ENCODE results near the gene RB1. TPM values are rescaled to one million over a fixed set of nuclear protein-coding genes. Genes with fewer than 3 reads are reported as not detected.

RB1 gene
- total and polyA plus RNA-seq, 2 donors from 2014 or later: 12.3 to 46.5 TPM

GRCh38 chr13:48263196-48263595 lies 40.4 kb upstream of the RB1 start:
- peaks cover 18 to 42% (median 20%) of the 10 kb centered on the region in 3 donors for H3K36me3 ChIP-seq (ENCODE audit: control insufficient read depth in 2 of 3, insufficient read depth in 3 of 3, low read length in 3 of 3)
- no peak for TF ChIP-seq CTCF (IDR thresholded peaks at IDR 0.05; ENCODE audit: borderline replicate concordance, extremely low read depth, insufficient read depth)
- H3K9ac ChIP-seq (ENCODE audit: low read length in 3 of 3): no peak overlapping the region
- DNase-seq (no peak), FAIRE-seq (no peak)
- no peak overlapping the region for H3K27ac ChIP-seq (ENCODE audit: low read depth in 2 of 2, low read length in 2 of 2)
- no peaks in the 10 kb centered on the region for H3K27me3 ChIP-seq (ENCODE audit: control insufficient read depth, insufficient read depth, low read length)
- no peak overlapping the region for H3K4me3 ChIP-seq (ENCODE audit: low read length in 3 of 3)
- no peaks in the 10 kb centered on the region for H3K9me3 ChIP-seq (ENCODE audit: control insufficient read depth in 2 of 3, insufficient read depth in 1 of 3, low read length in 3 of 3)
- peaks cover 0 to 6% (median 0%) of the 10 kb centered on the region in 3 donors for H3K4me1 ChIP-seq (ENCODE audit: control insufficient read depth in 2 of 3, insufficient read depth in 2 of 3, low read depth in 1 of 3, low read length in 3 of 3)
- intact Hi-C loops (cut with DNase I): no loop called here

- Histone ChIP-seq H3K9me3 (ENCODE audit: control insufficient read depth in 2 of 3, insufficient read depth in 1 of 3, low read length in 3 of 3) (no peaks in the 10 kb centered on the region), H3K27ac (ENCODE audit: low read depth in 2 of 2, low read length in 2 of 2) (no peak overlapping the region), H3K27me3 (ENCODE audit: control insufficient read depth, insufficient read depth, low read length) (no peaks in the 10 kb centered on the region), H3K4me3 (ENCODE audit: low read length in 3 of 3) (no peak overlapping the region), H3K36me3 (ENCODE audit: control insufficient read depth in 2 of 3, insufficient read depth in 3 of 3, low read length in 3 of 3) (peaks cover 16 to 35% (median 17%) of the 10 kb centered on the region in 3 donors), H3K4me1 (ENCODE audit: control insufficient read depth in 2 of 3, insufficient read depth in 2 of 3, low read depth in 1 of 3, low read length in 3 of 3) (peaks cover 0 to 6% (median 0%) of the 10 kb centered on the region in 3 donors), H3K9ac (ENCODE audit: low read length in 3 of 3) (no peak overlapping the region)
- DNase-seq (no peak), FAIRE-seq (no peak)
- no peak for TF ChIP-seq CTCF (IDR thresholded peaks at IDR 0.05; ENCODE audit: borderline replicate concordance, extremely low read depth, insufficient read depth)
- intact Hi-C loops (cut with DNase I): no loop called here
Observed at GRCh38 chr13:48264058-48264457, 39.5 kb upstream of the RB1 start.

GRCh38 chr13:48265217-48265815 lies 38.2 kb upstream of the RB1 start:
- Histone ChIP-seq H3K27me3 (ENCODE audit: control insufficient read depth, insufficient read depth, low read length) (no peaks in the 10 kb centered on the region), H3K4me3 (ENCODE audit: low read length in 3 of 3) (no peak overlapping the region), H3K4me1 (ENCODE audit: control insufficient read depth in 2 of 3, insufficient read depth in 2 of 3, low read depth in 1 of 3, low read length in 3 of 3) (peaks cover 0 to 6% (median 0%) of the 10 kb centered on the region in 3 donors), H3K36me3 (ENCODE audit: control insufficient read depth in 2 of 3, insufficient read depth in 3 of 3, low read length in 3 of 3) (peaks cover 16 to 37% (median 24%) of the 10 kb centered on the region in 3 donors), H3K9ac (ENCODE audit: low read length in 3 of 3) (no peak overlapping the region), H3K9me3 (ENCODE audit: control insufficient read depth in 2 of 3, insufficient read depth in 1 of 3, low read length in 3 of 3) (no peaks in the 10 kb centered on the region), H3K27ac (ENCODE audit: low read depth in 2 of 2, low read length in 2 of 2) (no peak overlapping the region)
- TF ChIP-seq CTCF (IDR thresholded peaks at IDR 0.05; ENCODE audit: borderline replicate concordance, extremely low read depth, insufficient read depth): no peak
- FAIRE-seq (no peak), DNase-seq (no peak)
- intact Hi-C loops (cut with DNase I): no loop called here

GRCh38 chr13:48266150-48266549 lies 37.4 kb upstream of the RB1 start:
- Histone ChIP-seq H3K9ac (ENCODE audit: low read length in 3 of 3) (no peak overlapping the region), H3K36me3 (ENCODE audit: control insufficient read depth in 2 of 3, insufficient read depth in 3 of 3, low read length in 3 of 3) (peaks cover 16 to 37% (median 24%) of the 10 kb centered on the region in 3 donors), H3K9me3 (ENCODE audit: control insufficient read depth in 2 of 3, insufficient read depth in 1 of 3, low read length in 3 of 3) (no peaks in the 10 kb centered on the region), H3K27me3 (ENCODE audit: control insufficient read depth, insufficient read depth, low read length) (no peaks in the 10 kb centered on the region), H3K4me1 (ENCODE audit: control insufficient read depth in 2 of 3, insufficient read depth in 2 of 3, low read depth in 1 of 3, low read length in 3 of 3) (peaks cover 0 to 6% (median 0%) of the 10 kb centered on the region in 3 donors), H3K27ac (ENCODE audit: low read depth in 2 of 2, low read length in 2 of 2) (no peak overlapping the region), H3K4me3 (ENCODE audit: low read length in 3 of 3) (no peak overlapping the region)
- TF ChIP-seq CTCF (IDR thresholded peaks at IDR 0.05; ENCODE audit: borderline replicate concordance, extremely low read depth, insufficient read depth): no peak
- FAIRE-seq (no peak), DNase-seq (no peak)
- intact Hi-C loops (cut with DNase I): no loop called here

All from kidney (tissue), 14 donors.